ENCODE data around the gene BCL11B. TPM values are rescaled to one million over a fixed set of nuclear protein-coding genes. Genes with fewer than 3 reads are reported as not detected.

The BCL11B gene
- total and polyA plus RNA-seq, 10 of the 15 experiments (the other 5 are each of a cell fraction or from before 2014, with no cell fraction given) = 0.38 to 5.5 (median 1.3) TPM

GRCh38 chr14:99240627-99241324 lies 31.2 kb downstream of the BCL11B start:
- CTCF ChIA-PET = interaction anchor here (0.6 to 1.3 kb wide), 2 partner anchors 10 to 46 kb away, joined by 3 to 4 read pairs; no protein-coding TSS in a partner anchor
- Histone ChIP-seq H3K79me2 (ENCODE audit: control insufficient read depth, insufficient read depth, low read length) (no peaks in the 10 kb centered on the region), H3K4me3 (no peak overlapping the region), H3K9ac (ENCODE audit: control insufficient read depth, insufficient read depth, low read length) (no peak overlapping the region), H3K36me3 (ENCODE audit: control insufficient read depth in 2 of 2, insufficient read depth in 2 of 2, low read length in 1 of 2) (no peaks in the 10 kb centered on the region), H3K9me3 (replicated peaks; ENCODE audit: control insufficient read depth, insufficient read depth, low read length) (no peaks in the 10 kb centered on the region; the same call in 2 of the 3 replicates), H3K4me2 (ENCODE audit: control insufficient read depth, insufficient read depth) (no peak overlapping the region), H3K4me1 (ENCODE audit: control insufficient read depth, insufficient read depth, low read length) (no peaks in the 10 kb centered on the region), H2AFZ (ENCODE audit: control insufficient read depth, low read depth, low read length) (no peak overlapping the region), H3K27me3 (replicated peaks in 1 of 2; ENCODE audit: control insufficient read depth in 2 of 2, insufficient read depth in 2 of 2, low read length in 1 of 2) (peaks cover 0 to 3% of the 10 kb centered on the region in 2 experiments; a peak in 1 of 4 replicates), H4K20me1 (ENCODE audit: control insufficient read depth, insufficient read depth) (no peaks in the 10 kb centered on the region), H3K27ac (ENCODE audit: control insufficient read depth, insufficient read depth) (no peak overlapping the region)
- in situ Hi-C loops (cut with MboI) (no loop called here), intact Hi-C loops (cut with micrococcal nuclease; ENCODE audit: unreplicated experiment) (no loop called here)
- RAD21 ChIA-PET (ENCODE audit: unreplicated experiment) = no interaction called here
- DNase-seq (ENCODE audit: low read depth, low spot score) (no peak), ATAC-seq (no peak), FAIRE-seq (no peak)
- SMC1A ChIA-PET (ENCODE audit: uncharacterized antibody, unreplicated experiment) = no interaction called here
- POLR2A ChIA-PET = interaction anchor here (0.6 to 0.7 kb wide), 2 partner anchors 8 to 10 kb away, joined by 3 to 4 read pairs; no protein-coding TSS in a partner anchor
- no peak for TF ChIP-seq EP300 (IDR thresholded peaks at IDR 0.05; ENCODE audit: borderline replicate concordance in 1 of 2, control insufficient read depth in 1 of 2, low read depth in 2 of 2, low read length in 2 of 2)
- no peak for TF ChIP-seq TCF7 (IDR thresholded peaks at IDR 0.05; ENCODE audit: borderline replicate concordance)
- TF ChIP-seq TBL1XR1 (IDR thresholded peaks at IDR 0.05; ENCODE audit: low read depth, low read length) = no peak
- TF ChIP-seq SMC3 (IDR thresholded peaks at IDR 0.05; ENCODE audit: borderline replicate concordance, low read length) = no peak
- TF ChIP-seq ZBTB4 (CRISPR knock-in tag; IDR thresholded peaks at IDR 0.05) = no peak
- no peak for TF ChIP-seq IKZF2 (IDR thresholded peaks at IDR 0.05)
- TF ChIP-seq BHLHE40 (IDR thresholded peaks at IDR 0.05; ENCODE audit: borderline replicate concordance in 1 of 2, low read depth in 2 of 2, low read length in 1 of 2) = no peak
- WGBS (ENCODE audit: insufficient coverage, insufficient replicate concordance, low lambda C conversion rate, missing lambda C conversion rate) = 61% methylated on average over 23 of the region's 23 CpGs
- no TSS peak for BruUV-seq (replicated peaks)
